ENCODE data around the gene CYP27C1.

Gene CYP27C1

DNA sequence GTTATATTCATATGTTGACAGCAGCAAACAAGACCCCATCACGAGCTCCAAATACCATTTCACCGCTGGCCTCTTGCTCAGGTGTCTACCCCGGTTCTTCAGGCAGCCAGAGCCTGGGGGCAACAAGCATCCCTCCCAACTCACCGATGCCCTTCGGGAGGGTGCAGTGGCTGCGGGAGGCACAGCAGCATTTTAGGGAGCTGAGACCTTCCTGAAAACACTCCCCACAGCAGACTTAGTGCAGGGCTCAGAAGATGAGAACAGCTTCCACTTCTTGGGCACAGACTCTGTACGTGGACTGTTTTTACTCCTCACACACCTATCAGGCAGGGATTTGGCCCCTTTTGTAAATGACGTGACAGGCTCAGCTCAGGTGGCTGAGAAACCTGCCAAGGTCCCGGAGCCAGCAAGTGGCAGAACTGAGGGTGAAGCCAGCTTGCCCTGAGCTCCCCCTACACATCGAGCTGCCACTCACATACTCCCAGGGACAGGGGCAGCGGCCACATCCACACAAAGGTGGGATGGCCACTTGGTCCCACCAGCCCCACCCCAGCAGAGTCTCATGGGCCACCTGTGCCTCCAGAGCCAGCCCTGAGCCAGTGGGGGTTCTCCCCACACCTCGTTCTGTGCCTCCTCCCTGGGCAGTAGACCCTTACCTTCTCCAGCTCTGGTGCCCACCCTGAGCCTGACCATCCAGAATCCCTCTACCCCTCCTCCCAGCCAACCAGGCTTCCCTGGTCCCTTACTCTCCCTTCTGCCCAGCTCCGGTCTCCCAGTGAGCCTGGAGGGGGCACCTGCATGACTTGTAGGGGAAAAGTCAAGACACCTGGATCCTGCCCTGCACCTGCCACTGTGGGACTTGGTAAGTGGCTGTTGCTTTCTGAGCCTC lies 28.5 kb downstream of the CYP27C1 start:
- DNase-seq, result no peak

DNA sequence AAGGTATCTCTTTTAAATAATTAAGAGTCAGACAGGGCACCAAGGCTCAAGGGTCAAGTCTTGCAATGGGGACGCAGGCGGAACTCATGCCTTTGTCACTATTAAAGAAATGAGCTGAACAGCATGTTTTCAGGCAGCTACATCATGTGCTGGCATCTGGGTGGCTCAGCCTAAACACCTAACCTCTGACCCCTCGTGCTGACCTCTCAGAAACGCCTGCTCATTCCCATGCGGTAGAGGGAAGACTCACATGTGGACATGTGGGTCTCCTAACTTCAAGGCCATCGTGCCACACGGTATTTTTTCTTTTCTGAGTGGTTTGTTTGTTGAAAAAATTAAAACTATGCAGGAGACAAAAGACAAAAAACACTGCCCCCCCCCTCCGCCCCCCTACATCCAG lies 31.3 kb downstream of the CYP27C1 start:
- no peak for DNase-seq

DNA sequence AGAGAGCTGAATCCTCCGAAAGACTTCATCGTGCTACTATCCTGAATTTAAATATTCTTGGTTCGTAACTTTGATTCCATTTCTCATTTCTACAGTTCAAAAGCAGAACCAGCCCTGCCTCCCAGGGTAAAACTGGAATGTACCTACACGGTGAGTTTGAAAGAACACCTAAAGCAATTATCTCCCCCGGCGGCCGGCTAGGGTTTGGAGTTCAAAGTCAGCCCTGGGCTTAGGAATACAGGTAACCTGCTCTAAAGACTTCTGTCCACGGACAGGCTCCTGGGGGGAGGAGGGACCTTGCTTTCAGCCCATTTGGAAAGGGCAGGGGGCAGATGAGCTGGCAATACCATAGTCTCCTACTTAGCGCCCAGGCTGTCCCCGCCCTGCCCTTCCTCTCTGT lies 32.3 kb downstream of the CYP27C1 start:
- DNase-seq, result no peak

DNA sequence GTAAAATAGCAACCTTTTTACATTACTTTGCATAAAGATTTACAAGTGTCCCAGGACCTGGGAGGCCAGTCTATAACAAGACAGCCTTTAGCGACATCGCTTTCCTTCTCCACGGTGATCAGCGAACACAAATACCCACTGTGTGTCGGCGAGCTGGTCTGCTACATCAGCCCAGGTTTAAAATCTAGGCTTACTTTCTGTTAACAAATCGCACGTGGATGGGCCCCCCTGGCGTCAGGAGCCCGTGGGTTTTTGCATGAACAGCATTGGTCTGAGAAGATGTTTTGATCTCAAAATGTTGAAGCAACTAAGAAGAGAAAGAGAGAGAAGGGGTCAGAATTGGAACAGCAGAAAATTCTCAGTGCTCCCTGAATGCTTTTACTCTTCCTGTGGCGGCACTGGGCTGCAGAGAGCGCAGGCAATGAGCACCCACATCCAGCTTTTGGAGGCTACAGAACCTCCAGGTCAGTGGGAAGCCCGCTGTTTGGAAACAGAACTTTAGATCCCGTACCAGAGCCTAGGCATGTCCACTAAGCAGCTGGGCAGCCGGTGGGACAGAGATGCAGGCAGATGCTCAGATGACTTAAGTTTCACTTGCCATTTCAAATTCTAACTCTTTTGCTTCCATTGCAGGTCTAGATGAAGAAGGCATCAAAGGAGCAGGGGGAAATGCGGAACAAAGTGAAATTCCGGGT lies 32.9 kb downstream of the CYP27C1 start:
- no peak for DNase-seq

DNA sequence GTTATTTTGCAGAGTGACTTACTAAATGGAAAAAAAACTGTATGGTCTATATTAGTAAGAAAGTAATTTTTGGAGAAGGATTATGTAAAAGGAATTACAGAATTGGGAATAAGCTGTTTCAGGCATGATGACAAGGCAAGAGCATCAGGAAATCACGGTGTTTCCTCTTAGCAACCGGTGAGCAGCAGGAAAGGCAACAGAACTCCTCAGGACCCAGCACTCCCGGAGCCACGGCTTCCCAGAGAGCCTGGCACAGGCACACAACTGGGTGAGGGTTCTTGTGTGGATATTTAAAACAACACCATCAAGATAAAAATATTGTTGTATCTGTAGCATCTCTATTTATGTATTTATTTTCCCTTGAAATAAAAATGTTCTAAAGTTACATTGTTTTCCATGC lies 34.4 kb downstream of the CYP27C1 start:
- no peak for DNase-seq

DNA sequence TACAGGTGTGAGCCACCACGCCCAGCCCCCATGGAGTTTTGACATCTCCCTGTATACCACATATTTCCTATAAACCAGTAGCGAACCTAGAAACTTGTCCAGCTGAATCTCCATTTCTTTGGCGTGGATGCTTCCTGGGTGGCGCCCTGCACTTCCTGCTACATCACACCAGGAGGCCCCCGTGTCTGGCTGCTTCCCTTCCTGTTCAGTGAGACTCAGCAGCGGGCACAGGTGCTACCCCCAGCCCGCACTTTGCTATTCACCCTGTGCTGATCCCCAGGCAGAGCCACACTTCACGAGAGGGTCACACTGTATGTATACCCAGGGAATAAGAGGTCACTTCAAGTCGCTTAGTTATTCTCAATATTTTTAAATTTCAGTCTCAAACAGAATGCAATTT lies 35.0 kb downstream of the CYP27C1 start:
- DNase-seq, result peak; percentile 6

DNA sequence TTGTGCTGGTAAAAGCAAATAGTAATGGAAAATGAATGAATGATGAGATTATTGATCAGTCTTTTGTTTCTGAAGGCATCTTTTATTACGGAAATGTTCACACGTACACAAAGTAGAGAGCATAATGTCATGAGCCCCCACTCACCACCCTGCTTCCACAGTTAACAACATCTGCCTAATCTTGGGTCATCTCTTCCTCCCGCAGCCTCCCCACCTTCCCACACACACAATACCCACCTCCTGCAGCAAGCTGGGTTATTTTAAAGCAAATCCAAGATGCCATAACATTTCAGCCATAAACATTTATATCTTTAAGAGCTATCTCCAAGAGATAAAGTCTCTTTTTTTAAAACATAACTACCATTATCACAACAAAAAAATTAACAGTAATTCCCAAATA lies 36.3 kb downstream of the CYP27C1 start:
- DNase-seq, result no peak

DNA sequence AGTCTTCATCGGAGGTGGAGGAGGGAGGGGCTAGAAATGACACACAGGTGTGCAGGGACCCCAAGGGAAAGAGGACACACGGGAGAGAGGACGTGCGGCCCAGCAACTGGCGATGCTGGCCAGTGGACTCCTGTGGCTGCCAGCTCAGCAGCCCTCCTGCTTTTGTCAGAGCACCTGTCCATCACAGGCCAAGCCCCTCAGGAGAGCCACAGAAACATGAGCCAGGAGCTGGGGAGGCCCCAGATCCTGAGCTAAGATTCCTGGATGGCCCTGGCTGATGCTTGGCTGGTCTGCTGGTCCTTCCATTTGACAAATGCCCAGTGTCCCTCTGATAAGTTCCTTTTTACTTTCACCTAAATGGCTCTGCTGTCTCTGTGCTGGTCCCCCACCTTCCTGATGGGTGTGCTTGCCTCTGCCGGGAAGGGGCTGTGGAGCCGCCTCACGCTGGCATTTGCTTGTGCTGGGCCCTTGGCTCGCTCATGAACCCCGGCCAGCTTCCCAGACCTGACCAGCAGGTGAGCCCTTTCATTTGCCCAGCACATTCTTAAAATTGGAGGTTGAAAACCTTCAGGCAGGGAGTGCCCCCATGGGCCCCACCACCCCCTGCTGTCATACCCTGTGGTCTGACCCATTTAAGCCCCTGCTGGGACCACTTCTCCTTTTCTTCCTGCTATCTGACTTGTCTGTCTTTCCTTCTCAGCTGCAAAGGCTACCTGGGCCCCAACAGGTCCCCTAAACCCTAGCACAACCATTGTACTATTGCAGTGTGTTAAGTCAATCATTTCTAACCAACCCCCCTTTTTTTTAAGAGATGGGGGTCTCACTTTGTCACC lies 37.3 kb downstream of the CYP27C1 start:
- peak; percentile 4 for DNase-seq

DNA sequence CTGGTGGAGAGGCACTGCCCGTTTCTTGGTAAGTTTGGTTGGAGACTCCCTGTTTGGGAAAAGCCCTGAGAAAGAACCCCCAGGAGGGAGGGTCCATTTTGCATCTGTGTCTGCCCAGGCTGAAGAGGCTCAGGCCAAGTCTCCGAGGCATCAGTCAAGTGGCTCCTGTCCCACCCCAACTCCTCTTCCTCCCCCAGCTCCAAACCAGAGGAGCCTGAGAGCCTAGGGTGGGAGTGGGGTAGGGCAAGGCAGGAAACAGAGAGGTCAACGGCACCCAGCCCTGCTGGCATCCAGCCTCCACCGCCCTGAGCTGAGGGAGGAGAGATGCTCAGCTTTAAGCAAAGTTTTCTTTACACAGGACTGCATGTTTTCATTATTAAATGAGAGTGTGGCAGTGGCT lies 38.2 kb downstream of the CYP27C1 start:
- DNase-seq, result no peak

DNA sequence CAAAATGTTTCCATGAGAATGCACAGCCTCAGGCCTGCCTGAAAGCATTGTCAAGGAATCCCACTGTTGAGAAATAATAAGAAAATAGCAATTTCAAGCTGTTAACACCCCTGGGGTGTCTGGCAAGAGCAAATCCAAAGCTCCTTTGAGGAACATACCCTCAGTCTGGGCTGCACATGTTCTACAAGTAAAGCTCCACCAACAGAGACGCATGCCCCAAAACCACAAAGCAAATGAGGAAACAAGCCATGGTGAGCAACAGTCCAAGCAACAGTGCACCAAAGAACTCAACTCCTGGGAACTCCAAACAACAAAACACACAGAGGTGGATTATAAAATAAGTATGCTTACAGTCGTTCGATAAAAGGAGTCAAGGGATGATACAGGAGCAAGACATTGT lies 40.3 kb downstream of the CYP27C1 start:
- no peak for DNase-seq

DNA sequence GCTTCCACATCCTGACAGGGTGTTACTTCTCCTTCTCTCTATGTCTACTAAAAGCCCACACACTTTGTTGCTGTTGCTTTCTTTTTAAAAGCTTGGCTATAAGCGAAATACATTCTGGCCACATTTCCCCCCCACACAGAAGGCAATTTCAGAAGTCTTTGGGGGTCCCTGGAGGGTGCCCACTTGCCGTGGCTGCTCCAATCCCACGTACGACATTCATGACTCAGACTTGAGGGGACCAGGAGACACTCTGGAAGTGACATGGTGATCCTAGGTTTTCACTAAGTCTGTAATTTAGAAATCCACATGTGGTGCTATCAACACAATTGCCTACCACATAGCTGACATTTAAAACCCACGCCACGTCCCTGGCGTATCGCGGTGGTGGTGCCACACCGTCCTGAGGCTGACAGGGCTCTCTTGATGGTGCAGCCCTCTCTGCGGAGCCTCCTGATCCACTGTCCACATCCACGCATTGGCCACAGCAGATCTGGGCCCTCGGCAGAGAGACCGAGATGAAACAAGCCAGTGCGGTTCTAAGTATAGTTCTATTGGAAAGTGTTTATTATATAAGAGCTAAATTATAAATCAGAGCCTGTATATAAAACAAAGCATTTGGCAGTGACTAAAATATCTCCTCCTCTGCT lies 42.4 kb downstream of the CYP27C1 start:
- no peak for DNase-seq

DNA sequence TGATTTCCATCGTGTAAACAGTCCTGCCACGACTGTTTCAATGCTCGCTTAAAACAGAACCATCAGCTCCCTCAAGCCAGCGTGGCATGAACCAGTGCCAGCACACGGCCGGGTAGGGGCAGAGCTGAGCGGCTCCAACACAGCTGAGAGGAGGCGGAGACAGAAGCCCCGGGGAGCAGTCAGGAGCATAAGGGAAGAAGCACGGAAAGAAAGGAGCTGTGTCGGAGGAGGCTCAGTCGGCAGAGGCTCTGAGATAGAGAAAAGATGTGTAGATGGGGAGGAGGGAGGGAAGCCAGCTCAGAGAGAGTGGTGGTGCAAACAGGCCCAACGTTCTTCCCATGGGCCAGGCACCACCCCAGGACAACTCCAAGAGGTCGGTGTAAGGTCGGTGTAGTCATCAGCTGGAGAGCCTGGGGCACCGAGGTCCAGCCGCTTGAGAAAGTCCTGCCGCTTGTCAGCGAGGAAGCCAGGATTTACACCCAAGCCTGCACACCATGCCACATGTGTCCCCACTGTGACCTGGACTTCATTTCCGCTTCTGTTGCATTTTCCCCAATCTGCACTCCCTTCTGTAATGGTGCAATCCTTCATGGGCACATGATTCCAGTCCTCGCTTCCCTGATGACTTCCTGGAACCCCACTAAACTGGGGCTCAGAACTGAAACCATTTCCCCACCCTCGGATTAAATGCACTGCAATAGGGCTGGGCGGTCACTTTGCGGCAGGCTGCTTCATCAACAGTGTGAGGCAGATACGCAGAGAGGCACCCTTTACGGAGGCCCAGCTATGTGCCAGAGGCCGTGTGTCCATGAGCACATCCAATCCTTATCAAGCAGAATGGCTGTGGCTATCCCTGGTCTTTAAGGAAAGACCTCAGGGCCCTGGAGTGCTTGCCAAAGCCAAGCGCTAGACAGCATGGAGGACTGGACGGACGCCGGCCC lies 43.5 kb downstream of the CYP27C1 start:
- DNase-seq, result no peak

DNA sequence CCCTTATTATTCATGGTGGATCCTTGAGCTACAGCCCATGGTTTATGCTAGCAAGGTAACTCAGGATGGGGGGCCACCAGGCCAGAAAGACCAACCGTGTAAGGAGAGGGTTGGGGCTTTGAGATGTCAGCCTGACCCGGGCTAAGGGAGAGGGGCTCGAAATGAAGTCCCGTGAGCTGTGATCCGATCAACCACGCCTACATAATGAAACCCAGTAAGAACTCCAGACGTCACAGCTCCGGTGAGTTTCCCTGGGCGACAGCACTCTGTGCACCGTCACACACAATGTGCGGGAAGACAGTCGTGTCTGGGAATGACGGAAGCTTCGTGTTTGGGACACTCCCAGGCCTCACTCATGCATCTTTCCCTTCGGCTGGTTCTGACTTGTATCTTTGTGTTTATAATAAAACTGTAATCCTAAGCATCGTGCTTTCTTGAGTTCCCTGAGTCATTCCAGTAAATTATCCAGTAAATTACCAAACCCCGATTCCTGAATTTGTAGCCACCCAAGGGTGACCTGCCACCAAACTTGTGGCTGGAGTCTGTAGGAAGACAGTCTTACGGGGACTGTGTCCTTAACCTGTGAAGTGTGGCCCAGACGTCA lies 44.2 kb downstream of the CYP27C1 start:
- no peak for DNase-seq

DNA sequence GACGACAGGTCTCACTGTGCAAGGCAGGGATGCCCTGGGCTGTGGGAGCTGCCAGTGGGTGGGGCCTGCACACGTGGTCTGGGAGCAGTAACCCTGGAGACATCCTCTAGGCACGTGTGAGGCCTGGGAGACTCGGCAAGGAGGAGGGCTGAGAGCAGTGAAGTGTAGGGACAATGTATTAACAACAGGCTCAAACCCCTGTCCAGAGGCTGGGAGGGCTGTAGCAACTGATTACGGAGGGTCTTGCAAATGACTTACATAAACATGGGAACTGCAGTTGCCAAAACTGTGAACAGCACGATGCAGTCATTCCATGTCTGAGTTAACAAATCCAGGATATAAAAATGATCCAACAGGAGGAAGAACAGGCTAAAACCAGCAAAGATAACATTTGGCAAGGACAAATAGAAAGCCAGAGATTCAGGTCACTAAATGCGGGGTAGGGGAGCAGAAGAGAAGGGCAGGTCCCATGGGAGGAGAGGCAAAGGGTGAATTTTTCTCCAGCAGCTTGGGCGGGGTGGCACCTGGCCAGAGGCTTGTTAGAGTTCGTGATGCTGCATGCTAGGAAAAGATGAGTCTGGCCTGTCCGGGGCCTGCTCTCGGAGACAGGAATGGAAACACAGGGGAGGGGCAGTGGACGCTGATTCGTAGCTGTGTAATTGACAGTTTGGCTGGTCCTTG lies 44.9 kb downstream of the CYP27C1 start:
- DNase-seq, result no peak

DNA sequence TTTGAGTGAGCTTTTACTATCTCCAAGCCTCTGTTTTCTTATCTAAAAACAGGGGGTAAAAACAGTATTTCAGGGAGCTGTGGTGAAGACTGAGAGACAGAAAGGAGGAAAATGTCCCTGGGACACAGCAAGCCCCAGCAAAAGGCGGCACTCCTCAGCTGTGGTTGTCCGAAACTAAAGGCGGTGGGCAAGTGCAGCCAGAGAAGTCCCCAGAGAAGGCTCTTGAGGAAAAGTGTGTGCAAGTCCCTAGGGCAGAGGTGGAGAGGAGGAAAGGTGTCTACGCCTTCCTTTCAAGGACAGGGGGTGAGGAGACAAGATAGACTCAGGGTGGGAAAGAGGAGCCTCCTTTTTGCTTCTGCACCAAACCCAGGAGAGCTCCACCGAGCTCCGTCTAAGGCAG lies 45.5 kb downstream of the CYP27C1 start:
- no peak for DNase-seq

DNA sequence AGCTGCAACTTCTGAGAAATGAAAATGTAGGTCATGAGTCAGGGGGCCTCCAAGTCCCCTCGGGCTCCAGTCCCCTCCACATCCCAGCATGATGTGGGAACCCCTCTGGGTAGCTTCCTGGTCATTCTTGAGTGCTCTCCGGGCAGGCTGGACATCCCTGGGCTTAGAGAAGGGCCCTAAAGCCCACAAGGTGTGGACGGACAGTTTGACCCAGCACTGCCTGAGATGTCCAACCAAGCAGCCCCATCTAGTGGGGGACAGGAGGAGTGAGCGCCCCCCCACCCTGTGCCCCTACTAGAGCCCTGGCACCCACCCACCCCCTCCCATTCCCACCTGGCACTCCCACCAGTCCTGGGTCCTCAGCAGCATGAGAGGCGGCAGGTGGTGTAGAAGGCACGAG lies 46.0 kb downstream of the CYP27C1 start:
- peak; percentile 1 for DNase-seq

DNA sequence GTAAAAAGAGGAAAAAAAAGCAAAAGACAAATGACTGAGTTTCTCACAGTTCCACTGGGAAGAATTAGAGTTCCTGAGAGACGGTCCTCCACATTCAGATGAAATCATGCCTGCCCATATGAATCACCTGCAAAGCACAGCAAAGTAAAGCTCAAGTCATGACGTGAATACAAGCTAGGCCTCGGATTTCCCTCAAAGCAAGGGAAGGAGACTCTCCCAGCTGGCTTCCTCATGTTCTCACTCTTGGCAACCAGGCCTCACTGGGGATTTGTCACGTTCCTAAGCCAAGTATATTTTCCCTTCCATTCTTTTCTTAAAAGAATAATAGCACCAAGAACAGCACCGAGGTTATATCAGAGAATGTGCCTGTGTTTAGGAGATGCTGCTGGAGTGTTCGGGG lies 47.0 kb downstream of the CYP27C1 start:
- DNase-seq, result no peak

DNA sequence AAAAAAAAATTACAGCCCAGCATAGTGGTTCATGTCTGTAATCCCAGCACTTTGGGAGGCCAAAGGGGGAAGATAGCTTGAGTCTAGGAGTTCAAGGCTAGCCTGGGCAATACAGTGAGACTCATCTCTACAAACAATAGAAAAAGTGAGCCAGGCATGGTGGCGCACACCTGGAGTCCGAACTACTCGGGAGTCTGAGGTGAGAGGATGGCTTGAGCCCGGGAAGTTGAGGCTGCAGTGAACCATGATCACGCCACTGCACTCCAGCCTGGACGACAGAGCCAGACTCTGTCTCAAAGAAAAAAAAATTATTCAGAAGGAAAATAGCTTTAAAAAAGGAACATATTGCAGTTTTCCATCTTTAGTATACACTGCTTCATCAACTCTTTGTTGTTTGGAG lies 47.8 kb downstream of the CYP27C1 start:
- no peak for DNase-seq

DNA sequence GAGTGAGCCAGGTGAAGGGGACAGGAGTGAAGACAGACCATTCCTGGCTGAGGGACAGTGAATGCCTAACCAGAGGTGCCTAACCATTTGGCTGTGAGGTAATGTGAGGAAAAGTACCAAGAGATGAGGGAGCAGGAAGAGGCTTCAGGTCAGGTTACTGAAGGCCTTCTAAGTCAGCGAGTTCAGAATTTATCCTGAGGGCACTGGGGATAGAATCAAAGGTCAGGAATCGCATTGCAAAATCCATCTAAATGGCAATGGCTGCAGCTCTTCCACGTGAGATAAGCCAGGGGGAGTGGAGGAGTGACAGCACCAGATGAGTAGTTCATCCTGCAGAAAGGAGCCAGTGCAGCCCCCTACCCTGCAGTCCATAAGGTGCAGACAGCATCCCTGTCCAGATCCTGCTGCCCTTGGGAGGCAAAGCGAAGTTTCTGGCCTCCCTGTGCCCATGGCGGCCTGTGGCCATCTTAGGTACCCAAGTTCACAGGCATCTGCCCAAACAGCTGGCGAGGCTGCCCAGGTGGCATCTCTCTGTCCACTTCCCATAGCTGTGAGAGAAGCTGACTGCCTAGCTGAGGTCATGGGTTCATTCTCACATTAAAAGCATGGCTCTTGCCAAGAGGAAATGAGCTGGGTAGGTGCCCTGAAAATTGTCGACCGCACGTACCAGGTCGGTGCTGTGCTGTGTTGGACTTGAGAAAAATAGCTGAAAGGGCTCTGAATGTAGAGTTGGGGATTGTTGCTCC lies 49.5 kb downstream of the CYP27C1 start:
- DNase-seq, result no peak

DNA sequence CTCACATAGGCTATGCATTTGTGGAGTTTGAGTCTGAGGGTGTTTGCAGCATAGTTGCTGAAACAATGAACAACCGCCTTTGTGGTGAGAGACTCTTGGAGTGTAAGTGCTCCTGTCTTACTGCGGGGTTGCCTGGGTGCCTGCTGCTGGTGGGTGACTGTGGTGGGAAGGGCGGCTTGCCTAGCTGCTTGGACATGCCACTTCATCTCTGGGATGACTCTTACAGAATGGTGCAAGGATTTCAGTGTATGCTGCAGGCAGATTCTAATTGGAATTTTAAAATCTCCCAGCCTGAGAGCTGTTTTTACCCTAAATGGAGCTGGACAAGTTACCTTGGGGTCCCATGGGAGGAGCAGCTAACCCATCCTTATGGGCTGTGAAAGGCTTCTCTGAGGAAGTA lies 50.1 kb downstream of the CYP27C1 start:
- DNase-seq, result no peak
